Right ventricle myocardium superior (tissue), 1 donor: Measurements from ENCODE around the gene TOE1. TPM values are rescaled to one million over a fixed set of nuclear protein-coding genes. Genes with fewer than 3 reads are reported as not detected.
"Not testable (repeated sequence)": the region's sequence is repeated elsewhere in the genome, so short reads cannot be mapped to it uniquely, and the experiment has no call there.

Source experiments
- ATAC-seq: fragments of 200-7000 bp; cut with Tn5 transposase; one replicate; pipeline ENCODE4 v1.9.1; 2020; ENCODE audit warnings: mild to moderate bottlenecking; ENCODE audit not compliant: poor library complexity
- DNase-seq: peaks from one replicate; pipeline ENCODE4 v3.0.0-alpha.2; 2020
- intact Hi-C: fragments of 100-400 bp; cut with DNase I; formaldehyde crosslinking; loops from one replicate; pipeline ENCODE4 v1.11.2; 2022
- total RNA-seq: library from RNA; stranded (reverse); fragmentation: NEBNext Ultra II Directional; extraction: Animal tissue kit (Norgen Biotek cat#: 25700); gene quantifications from one replicate; pipeline ENCODE4 v1.2.1, GENCODE V29; 2021
- donor health status: DM: no; HTN: yes; CAD: no; lungs with severe emphysema.

Gene TOE1
- total RNA-seq, 1 donor from 2014 or later = 2.9 TPM

GRCh38 chr1:45383191-45383590, 43.2 kb downstream of the TOE1 start:
- no peak for ATAC-seq
- DNase-seq = no peak
- intact Hi-C loops = no loop called here

GRCh38 chr1:45384213-45384612, 44.2 kb downstream of the TOE1 start:
- DNase-seq, ATAC-seq, intact Hi-C loops: not testable (repeated sequence)

GRCh38 chr1:45385302-45385701, 45.3 kb downstream of the TOE1 start:
- intact Hi-C loops = no loop called here
- DNase-seq = no peak
- ATAC-seq = no peak

GRCh38 chr1:45386219-45386618, 46.2 kb downstream of the TOE1 start:
- ATAC-seq (no peak), DNase-seq (no peak)
- intact Hi-C loops = no loop called here

Other genes starting within 250 kb of the TOE1 start
- gene ZSWIM5, start 133.6 kb upstream of the TOE1 start, total RNA-seq = 0.81 TPM
- not detected for gene HPDL, start 13.3 kb upstream of the TOE1 start, total RNA-seq
- 6.1 TPM for gene MUTYH, start 270 bp downstream of the TOE1 start, total RNA-seq
- gene TESK2, start 151.0 kb downstream of the TOE1 start, total RNA-seq = 1.5 TPM
- gene CCDC163, start 159.9 kb downstream of the TOE1 start, total RNA-seq = 0.38 TPM
- gene MMACHC, start 160.1 kb downstream of the TOE1 start, total RNA-seq = 19.1 TPM
- 319 TPM for gene PRDX1, start 181.7 kb downstream of the TOE1 start, total RNA-seq
- gene AKR1A1, start 210.7 kb downstream of the TOE1 start, total RNA-seq = 43.3 TPM
- 28.7 TPM for gene NASP, start 243.9 kb downstream of the TOE1 start, total RNA-seq